ENCODE results near the gene NPTX1.

The NPTX1 gene

DNA sequence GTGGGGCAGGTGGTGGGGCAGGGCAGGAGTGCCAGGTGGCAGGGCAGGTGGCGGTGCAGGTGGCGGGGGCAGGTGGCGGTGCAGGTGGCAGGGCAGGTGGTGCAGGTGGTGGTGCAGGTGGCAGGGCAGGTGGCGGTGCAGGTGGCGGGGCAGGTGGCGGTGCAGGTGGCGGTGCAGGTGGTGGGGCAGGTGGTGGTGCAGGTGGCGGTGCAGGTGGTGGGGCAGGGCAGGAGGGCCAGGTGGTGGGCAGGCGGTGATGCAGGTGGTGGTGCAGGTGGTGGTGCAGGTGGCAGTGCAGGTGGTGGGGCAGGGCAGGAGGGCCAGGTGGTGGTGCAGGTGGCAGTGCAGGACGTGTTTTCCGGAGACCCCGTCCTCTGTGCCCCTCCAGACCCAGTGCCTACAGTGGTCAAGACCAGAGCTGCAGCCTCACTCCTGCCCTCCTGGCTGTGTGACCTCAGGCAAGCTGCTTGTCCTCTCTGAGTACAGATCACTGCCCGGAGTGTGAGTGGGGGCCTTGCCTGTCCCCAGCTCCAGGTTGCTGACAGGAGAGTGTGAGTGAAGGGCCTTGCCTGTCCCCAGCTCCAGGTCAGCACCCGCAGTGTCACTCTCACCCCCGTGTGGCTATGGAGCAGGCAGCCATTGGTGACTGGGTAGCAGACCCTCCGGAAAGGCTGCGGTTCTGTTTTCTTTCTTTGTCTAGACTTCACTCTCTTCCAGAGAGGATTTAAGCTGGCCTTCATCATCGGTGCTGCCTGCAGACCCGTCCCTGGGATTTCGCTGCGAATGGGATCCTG lies 16.1 kb upstream of the NPTX1 start:
- no peaks in the 10 kb centered on the region for H3K9me3 ChIP-seq (ENCODE audit: control insufficient read depth, low read length)
- H3K36me3 ChIP-seq (ENCODE audit: control insufficient read depth, insufficient read depth, low read length) = no peaks in the 10 kb centered on the region
- H3K4me3 ChIP-seq (ENCODE audit: insufficient read depth, low read depth, low read length) = no peak overlapping the region
- 81 to 83% methylated on average over 21 of the region's 21 CpGs for WGBS, 2 experiments
- peaks cover 7% of the 10 kb centered on the region for H3K27me3 ChIP-seq (ENCODE audit: control insufficient read depth, insufficient read depth, low read length, poor library complexity, severe bottlenecking)
- peak overlapping the region; percentile 55 for H3K27ac ChIP-seq (ENCODE audit: insufficient read depth, low read depth, low read length, poor library complexity, severe bottlenecking)
- H3K4me1 ChIP-seq (ENCODE audit: control insufficient read depth, insufficient read depth, low read length) = peaks cover 34% of the 10 kb centered on the region

DNA sequence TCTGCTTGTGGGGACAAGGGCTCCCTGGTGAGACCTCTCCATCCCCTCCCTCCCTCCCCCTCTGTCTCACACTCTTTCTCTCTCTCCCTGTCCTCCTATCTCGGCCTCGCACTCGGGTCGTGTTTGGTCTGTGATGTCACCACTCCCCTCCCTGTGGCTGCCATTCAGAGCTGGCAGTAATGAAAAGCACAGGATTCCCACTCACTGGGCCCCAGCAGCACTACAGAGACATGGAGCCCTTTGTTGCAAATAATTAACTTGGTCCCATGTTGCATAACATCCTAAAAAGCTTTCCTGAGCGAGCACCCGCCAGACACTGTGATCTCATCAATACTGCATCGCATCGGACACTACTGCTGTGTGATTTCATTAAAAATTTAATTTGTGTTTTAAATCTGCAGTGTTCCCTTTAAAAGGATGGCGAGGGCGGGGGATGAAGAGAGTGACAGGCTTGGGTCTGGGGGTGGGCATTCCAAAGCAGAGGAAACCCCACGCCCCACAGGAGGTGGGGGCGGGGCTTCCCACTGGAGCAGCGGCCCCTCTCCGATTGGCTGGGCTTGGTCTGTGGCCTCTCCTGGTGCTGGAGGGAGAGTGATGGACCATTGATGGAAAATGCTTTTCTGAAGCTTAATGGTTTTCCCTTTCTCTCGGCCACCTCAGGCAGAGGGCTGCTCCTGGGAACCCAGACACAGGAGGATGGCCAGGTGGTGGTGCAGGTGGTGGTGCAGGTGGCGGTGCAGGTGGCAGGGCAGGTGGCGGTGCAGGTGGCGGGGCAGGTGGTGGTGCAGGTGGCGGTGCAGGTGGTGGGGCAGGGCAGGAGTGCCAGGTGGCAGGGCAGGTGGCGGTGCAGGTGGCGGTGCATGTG lies 15.3 kb upstream of the NPTX1 start:
- no peak overlapping the region for H3K4me3 ChIP-seq (ENCODE audit: insufficient read depth, low read depth, low read length)
- H3K9me3 ChIP-seq (ENCODE audit: control insufficient read depth, low read length) = no peaks in the 10 kb centered on the region
- no peaks in the 10 kb centered on the region for H3K36me3 ChIP-seq (ENCODE audit: control insufficient read depth, insufficient read depth, low read length)
- H3K27me3 ChIP-seq (ENCODE audit: control insufficient read depth, insufficient read depth, low read length, poor library complexity, severe bottlenecking) = peaks cover 15% of the 10 kb centered on the region
- 44 to 46% methylated on average over 21 of the region's 21 CpGs for WGBS, 2 experiments
- peak overlapping the region; percentile 89 for H3K27ac ChIP-seq (ENCODE audit: insufficient read depth, low read depth, low read length, poor library complexity, severe bottlenecking)
- H3K4me1 ChIP-seq (ENCODE audit: control insufficient read depth, insufficient read depth, low read length) = peaks cover 34% of the 10 kb centered on the region

DNA sequence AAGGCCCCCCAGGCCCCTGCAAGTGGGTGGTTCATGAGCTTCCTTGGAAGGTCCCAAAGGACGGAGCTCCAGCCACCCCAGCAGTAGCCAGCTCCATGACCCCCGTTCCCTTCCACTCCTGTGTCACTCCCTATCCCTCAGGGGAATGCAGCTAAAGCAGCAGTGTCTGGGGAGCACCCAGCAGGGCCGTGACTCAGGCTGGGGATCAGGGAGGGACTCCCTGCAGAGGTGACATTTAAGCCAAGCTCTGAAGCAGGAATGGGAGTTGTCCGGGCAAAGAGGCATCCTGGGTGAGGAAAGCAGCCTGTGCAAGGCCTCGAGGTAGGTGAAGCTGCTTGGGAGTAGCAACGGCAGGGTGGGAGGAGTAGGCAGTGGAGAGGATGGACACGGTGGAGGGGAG lies 11.1 kb upstream of the NPTX1 start:
- Histone ChIP-seq H3K4me3 (ENCODE audit: insufficient read depth, low read depth, low read length) (no peak overlapping the region), H3K9me3 (ENCODE audit: control insufficient read depth, low read length) (no peaks in the 10 kb centered on the region), H3K27ac (ENCODE audit: insufficient read depth, low read depth, low read length, poor library complexity, severe bottlenecking) (no peak overlapping the region), H3K4me1 (ENCODE audit: control insufficient read depth, insufficient read depth, low read length) (peaks cover 23% of the 10 kb centered on the region), H3K36me3 (ENCODE audit: control insufficient read depth, insufficient read depth, low read length) (no peaks in the 10 kb centered on the region), H3K27me3 (ENCODE audit: control insufficient read depth, insufficient read depth, low read length, poor library complexity, severe bottlenecking) (peaks cover 37% of the 10 kb centered on the region)
- 72 to 78% methylated on average over 7 of the region's 7 CpGs for WGBS, 2 experiments

DNA sequence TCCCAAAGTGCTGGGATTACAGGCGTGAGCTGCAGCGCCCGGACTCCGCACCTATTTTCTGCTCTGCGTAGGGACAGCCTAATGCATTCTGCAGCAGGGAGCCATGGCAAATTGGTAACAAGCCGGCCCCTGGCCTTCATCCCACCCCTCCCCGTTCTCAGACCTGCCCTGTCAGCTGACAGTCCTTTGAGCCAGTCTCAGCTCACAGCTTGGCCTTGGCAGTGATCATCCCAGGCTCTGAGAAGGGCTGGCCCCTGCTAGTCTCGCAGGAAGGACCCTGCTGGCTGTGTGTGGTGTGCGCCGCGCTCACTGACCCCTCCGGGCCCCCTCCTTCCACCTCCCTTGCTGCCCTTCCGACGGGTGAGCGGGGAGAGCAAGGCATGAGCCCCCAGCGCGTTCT lies 10.3 kb upstream of the NPTX1 start:
- H3K27me3 ChIP-seq (ENCODE audit: control insufficient read depth, insufficient read depth, low read length, poor library complexity, severe bottlenecking) = peaks cover 45% of the 10 kb centered on the region
- peaks cover 15% of the 10 kb centered on the region for H3K4me1 ChIP-seq (ENCODE audit: control insufficient read depth, insufficient read depth, low read length)
- no peaks in the 10 kb centered on the region for H3K36me3 ChIP-seq (ENCODE audit: control insufficient read depth, insufficient read depth, low read length)
- no peak overlapping the region for H3K27ac ChIP-seq (ENCODE audit: insufficient read depth, low read depth, low read length, poor library complexity, severe bottlenecking)
- H3K9me3 ChIP-seq (ENCODE audit: control insufficient read depth, low read length) = no peaks in the 10 kb centered on the region
- WGBS, 2 experiments = 60 to 61% methylated on average over 17 of the region's 17 CpGs
- H3K4me3 ChIP-seq (ENCODE audit: insufficient read depth, low read depth, low read length) = no peak overlapping the region

DNA sequence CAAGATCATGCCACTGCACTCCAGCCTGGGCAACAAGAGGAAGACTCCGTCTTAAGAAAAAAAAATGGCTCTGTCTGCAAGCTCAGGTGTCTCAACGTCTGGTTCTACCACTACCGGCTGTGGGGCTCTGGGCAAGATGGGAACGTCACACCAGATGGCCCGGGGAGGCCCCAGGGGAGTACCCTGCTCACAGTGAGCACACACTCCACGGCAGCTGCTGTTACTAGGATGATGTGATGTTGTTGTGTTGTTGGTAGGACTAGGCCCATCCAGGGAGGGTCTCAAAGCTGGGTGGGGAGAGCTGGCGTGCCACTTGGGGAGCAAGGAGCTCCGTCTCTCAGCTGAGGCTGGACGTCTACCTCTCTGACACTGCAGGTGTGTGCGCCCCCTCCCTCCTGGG lies 9.4 kb upstream of the NPTX1 start:
- WGBS, 2 experiments = 88 to 89% methylated on average over 10 of the region's 10 CpGs
- Histone ChIP-seq H3K36me3 (ENCODE audit: control insufficient read depth, insufficient read depth, low read length) (no peaks in the 10 kb centered on the region), H3K27me3 (ENCODE audit: control insufficient read depth, insufficient read depth, low read length, poor library complexity, severe bottlenecking) (peaks cover 54% of the 10 kb centered on the region)

DNA sequence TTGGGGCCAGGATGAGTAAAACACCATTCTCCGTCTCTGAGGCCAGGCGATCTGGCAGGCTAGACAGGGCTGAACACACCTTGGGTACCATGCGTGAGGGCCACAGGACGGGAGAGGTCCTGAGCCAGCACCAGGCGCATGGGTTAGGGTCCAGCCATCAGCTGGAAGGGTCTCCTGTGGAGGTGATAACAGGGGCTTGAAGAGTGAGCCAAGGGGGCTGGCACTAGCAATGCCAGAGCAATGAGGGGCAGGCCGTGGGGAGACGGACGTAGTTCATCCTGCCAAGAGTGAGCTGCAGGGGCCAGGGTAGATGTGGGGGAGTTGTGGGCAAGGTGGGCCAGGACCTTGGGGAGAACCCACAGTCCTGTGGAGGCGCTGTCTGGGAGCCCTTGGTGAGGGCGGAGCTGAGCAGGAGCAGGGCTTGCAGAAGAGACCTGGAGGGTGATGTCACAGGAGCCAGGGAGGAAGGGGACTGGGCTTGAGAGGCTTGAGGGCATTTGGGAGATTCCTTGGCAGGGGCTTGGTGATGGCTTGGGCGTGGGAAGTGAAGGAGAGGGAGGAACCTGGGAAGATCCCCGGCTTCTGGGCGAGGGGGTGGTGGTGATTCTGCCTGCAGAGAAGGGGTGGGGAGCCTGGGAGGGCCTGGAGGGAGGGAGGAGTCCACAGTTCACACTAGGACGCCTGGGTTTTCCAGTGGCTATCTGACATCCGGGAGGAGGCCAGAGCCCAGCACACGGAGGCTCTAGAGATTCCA lies 6.3 kb upstream of the NPTX1 start:
- Histone ChIP-seq H3K36me3 (ENCODE audit: control insufficient read depth, insufficient read depth, low read length) (no peaks in the 10 kb centered on the region), H3K9me3 (ENCODE audit: control insufficient read depth, low read length) (no peaks in the 10 kb centered on the region), H3K4me3 (ENCODE audit: insufficient read depth, low read depth, low read length) (no peak overlapping the region), H3K27ac (ENCODE audit: insufficient read depth, low read depth, low read length, poor library complexity, severe bottlenecking) (no peak overlapping the region), H3K4me1 (ENCODE audit: control insufficient read depth, insufficient read depth, low read length) (peaks cover 11% of the 10 kb centered on the region), H3K27me3 (ENCODE audit: control insufficient read depth, insufficient read depth, low read length, poor library complexity, severe bottlenecking) (peaks cover 80% of the 10 kb centered on the region)
- WGBS, 2 experiments = 75 to 77% methylated on average over 16 of the region's 16 CpGs

More for the DNA sequence above, 9.4 kb upstream of the NPTX1 start:
- Histone ChIP-seq H3K9me3 (ENCODE audit: control insufficient read depth, low read length) (no peaks in the 10 kb centered on the region), H3K27ac (ENCODE audit: insufficient read depth, low read depth, low read length, poor library complexity, severe bottlenecking) (no peak overlapping the region), H3K4me3 (ENCODE audit: insufficient read depth, low read depth, low read length) (no peak overlapping the region), H3K4me1 (ENCODE audit: control insufficient read depth, insufficient read depth, low read length) (peaks cover 6% of the 10 kb centered on the region)

DNA sequence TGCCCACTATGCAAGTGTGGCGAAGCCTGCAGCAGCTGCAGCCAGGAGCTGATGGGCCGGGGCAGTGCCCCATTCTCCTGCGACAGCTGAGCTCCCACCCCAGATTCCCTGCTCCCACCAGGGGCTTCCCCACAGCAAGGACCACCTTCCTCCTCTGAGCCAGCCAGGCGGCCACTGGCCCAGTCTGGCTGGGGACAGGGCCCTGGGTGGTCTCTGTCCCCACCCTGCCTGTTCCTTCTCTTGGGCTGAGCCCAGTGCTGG lies 5.6 kb upstream of the NPTX1 start:
- H3K4me1 ChIP-seq (ENCODE audit: control insufficient read depth, insufficient read depth, low read length) = peaks cover 12% of the 10 kb centered on the region
- H3K4me3 ChIP-seq (ENCODE audit: insufficient read depth, low read depth, low read length) = no peak overlapping the region
- H3K27ac ChIP-seq (ENCODE audit: insufficient read depth, low read depth, low read length, poor library complexity, severe bottlenecking) = no peak overlapping the region
- H3K36me3 ChIP-seq (ENCODE audit: control insufficient read depth, insufficient read depth, low read length) = no peaks in the 10 kb centered on the region
- WGBS, 2 experiments = 90 to 92% methylated on average over 4 of the region's 4 CpGs
- peaks cover 80% of the 10 kb centered on the region for H3K27me3 ChIP-seq (ENCODE audit: control insufficient read depth, insufficient read depth, low read length, poor library complexity, severe bottlenecking)
- no peaks in the 10 kb centered on the region for H3K9me3 ChIP-seq (ENCODE audit: control insufficient read depth, low read length)

DNA sequence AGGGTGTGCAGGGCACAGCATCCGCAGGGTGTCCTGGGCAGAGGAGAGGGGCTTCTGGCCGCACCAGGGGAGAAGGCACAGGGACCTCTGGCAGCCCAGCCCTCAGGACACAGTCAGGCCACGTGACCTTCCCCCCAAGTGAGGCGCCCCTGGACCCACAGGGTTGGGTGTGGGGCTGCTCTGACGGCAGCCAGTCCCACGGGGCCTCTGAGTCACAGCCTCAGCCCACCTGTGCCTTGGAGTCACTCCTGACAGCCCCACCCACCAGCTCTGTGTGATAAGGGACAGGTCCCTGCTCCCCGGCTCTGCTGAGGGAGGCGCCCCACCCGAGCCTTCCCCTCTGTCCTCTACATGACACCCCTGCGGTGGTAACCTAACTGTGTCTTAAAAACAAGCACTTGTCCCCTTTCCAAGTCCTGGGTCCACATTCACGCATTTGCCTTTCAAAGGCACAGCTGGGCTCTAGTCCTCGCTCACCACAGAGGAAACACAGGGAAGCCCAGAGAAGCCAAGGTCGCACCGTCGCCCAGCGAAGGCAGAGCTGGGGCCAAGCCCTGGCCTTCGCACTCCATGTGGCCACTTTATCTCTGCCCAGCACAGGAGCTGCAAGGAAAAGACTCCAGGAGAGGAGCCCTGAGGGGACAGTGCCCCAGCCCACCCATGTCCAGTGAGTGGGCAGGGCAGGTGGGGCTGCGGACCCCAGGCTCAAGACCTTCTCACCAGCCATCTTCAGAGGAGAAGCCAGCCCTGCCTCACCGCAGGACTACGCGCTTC lies 5.1 kb upstream of the NPTX1 start:
- Histone ChIP-seq H3K9me3 (ENCODE audit: control insufficient read depth, low read length) (no peaks in the 10 kb centered on the region), H3K27ac (ENCODE audit: insufficient read depth, low read depth, low read length, poor library complexity, severe bottlenecking) (no peak overlapping the region), H3K27me3 (ENCODE audit: control insufficient read depth, insufficient read depth, low read length, poor library complexity, severe bottlenecking) (peaks cover 80% of the 10 kb centered on the region), H3K4me1 (ENCODE audit: control insufficient read depth, insufficient read depth, low read length) (peaks cover 15% of the 10 kb centered on the region), H3K36me3 (ENCODE audit: control insufficient read depth, insufficient read depth, low read length) (no peaks in the 10 kb centered on the region), H3K4me3 (ENCODE audit: insufficient read depth, low read depth, low read length) (no peak overlapping the region)
- WGBS, 2 experiments = 48 to 52% methylated on average over 21 of the region's 21 CpGs

DNA sequence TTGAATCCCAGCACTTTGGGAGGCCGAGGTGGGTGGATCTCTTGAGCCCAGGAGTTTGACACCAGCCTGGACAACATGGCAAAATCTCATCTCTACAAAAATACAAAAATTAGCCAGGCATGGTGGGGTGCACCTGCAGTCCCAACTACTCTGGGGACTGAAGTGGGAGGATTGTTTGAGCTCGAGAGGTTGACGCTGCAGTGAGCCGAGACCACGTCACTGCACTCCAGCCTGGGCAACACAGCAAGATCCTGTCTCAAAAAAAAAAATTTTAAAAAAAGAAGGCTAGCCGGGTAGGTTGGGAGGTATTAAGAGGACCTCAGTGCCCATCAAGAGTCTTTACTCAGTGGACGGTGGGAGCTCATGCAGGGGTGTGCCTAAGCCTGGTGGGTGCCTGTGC lies 3.8 kb upstream of the NPTX1 start:
- H3K27me3 ChIP-seq (ENCODE audit: control insufficient read depth, insufficient read depth, low read length, poor library complexity, severe bottlenecking) = peaks cover 86% of the 10 kb centered on the region
- peaks cover 15% of the 10 kb centered on the region for H3K4me1 ChIP-seq (ENCODE audit: control insufficient read depth, insufficient read depth, low read length)
- WGBS, 2 experiments = 90 to 91% methylated on average over 7 of the region's 7 CpGs
- no peaks in the 10 kb centered on the region for H3K36me3 ChIP-seq (ENCODE audit: control insufficient read depth, insufficient read depth, low read length)
- H3K4me3 ChIP-seq (ENCODE audit: insufficient read depth, low read depth, low read length) = no peak overlapping the region
- no peaks in the 10 kb centered on the region for H3K9me3 ChIP-seq (ENCODE audit: control insufficient read depth, low read length)
- H3K27ac ChIP-seq (ENCODE audit: insufficient read depth, low read depth, low read length, poor library complexity, severe bottlenecking) = no peak overlapping the region

Data from ectodermal cell (in vitro differentiated cells).